Kidney (tissue), 14 donors: ENCODE data around the gene THOC6. TPM values are rescaled to one million over a fixed set of nuclear protein-coding genes. Genes with fewer than 3 reads are reported as not detected.

Experiments used
- DNase-seq, 5 donors: peaks; one replicate each; pipeline ENCODE4 v3.0.0-alpha.2; 2013 to 2020
- FAIRE-seq: peaks from 2 replicates; lab custom pipeline; 2012; peaks lifted over from hg19 to GRCh38; lab: Jason Lieb, UNC
- H3K27ac ChIP-seq, 2 donors: one replicate each; pipeline ENCODE4 v1.7.0; 2013; ENCODE audit warnings: low read depth in 2 of 2, low read length in 2 of 2, inconsistent platforms in 1 of 2
- H3K27me3 ChIP-seq: one replicate; pipeline ENCODE4 v1.7.1; 2013; ENCODE audit warnings: low read length, inconsistent platforms; ENCODE audit not compliant: control insufficient read depth, insufficient read depth
- H3K36me3 ChIP-seq, 3 donors: one replicate each; pipeline versions ENCODE4 v1.7.0 to v1.7.1; 2013; ENCODE audit warnings: low read length in 3 of 3, control low read depth in 1 of 3, inconsistent platforms in 1 of 3; ENCODE audit not compliant: insufficient read depth in 3 of 3, control insufficient read depth in 2 of 3
- H3K4me1 ChIP-seq, 3 donors: one replicate each; pipeline versions ENCODE4 v1.7.0 to v1.7.1; 2013; ENCODE audit warnings: low read length in 3 of 3, inconsistent platforms in 1 of 3, low read depth in 1 of 3; ENCODE audit not compliant: control insufficient read depth in 2 of 3, insufficient read depth in 2 of 3
- H3K4me3 ChIP-seq, 3 donors: one replicate each; pipeline versions ENCODE4 v1.7.0 to v1.8.1; 2013; ENCODE audit warnings: low read length in 3 of 3, control low read depth in 1 of 3, inconsistent platforms in 1 of 3
- H3K9ac ChIP-seq, 3 donors: one replicate each; pipeline versions ENCODE4 v1.7.0 to v1.7.1; 2013; ENCODE audit warnings: low read length in 3 of 3, control low read depth in 1 of 3, inconsistent platforms in 1 of 3
- H3K9me3 ChIP-seq, 3 donors: one replicate each; pipeline versions ENCODE4 v1.7.0 to v1.7.1; 2013; ENCODE audit warnings: low read length in 3 of 3, control low read depth in 1 of 3, inconsistent platforms in 1 of 3; ENCODE audit not compliant: control insufficient read depth in 2 of 3, insufficient read depth in 1 of 3
- intact Hi-C: fragments of 100-400 bp; cut with DNase I; formaldehyde crosslinking; loops from one replicate; pipeline ENCODE4 v1.11.1; 2022
- polyA plus RNA-seq: library from polyadenylated mRNA; stranded (reverse); fragments of 350-450 nt; fragmentation: Illumina TruSeq; extraction: RNeasy Lipid Tissue Mini Kit (QIAGEN cat#74804); gene quantifications from one replicate; pipeline ENCODE4 v1.2.3, GENCODE V29; 2014; ENCODE audit warnings: low read depth, low replicate concordance; ENCODE audit not compliant: insufficient read depth
- total RNA-seq: library from RNA; stranded (reverse); fragmentation: NEBNext Ultra II Directional; extraction: Animal tissue kit (Norgen Biotek cat#: 25700); gene quantifications from one replicate; pipeline ENCODE4 v1.2.1, GENCODE V29; 2021
- TF ChIP-seq, protein P1 (sequence below): IDR thresholded peaks from 3 replicates; pipeline ENCODE4 v1.5.1; 2012; ENCODE audit warnings: mild to moderate bottlenecking, moderate library complexity, borderline replicate concordance; ENCODE audit not compliant: insufficient read depth; ENCODE audit errors: extremely low read depth
- donor health status: control.
- donor health status: control.
- donor health status: control.
- donor health status: control.
- donor health status: control.
- donor health status: DM: yes; HTN: yes; CAD: no.
- donor health status: Normal renal cell carcinoma (clear cell type).

THOC6 gene
- total and polyA plus RNA-seq, 2 donors from 2014 or later: 21.2 to 26.1 TPM

GRCh38 chr16:2987833-2988232 is 36.0 kb upstream of the THOC6 start:
- FAIRE-seq (no peak), DNase-seq (peak in 2 of 5 donors; percentile 27 to 54)
- Histone ChIP-seq H3K4me1 (no peaks in the 10 kb centered on the region), H3K4me3 (no peak overlapping the region), H3K27me3 (no peaks in the 10 kb centered on the region), H3K9me3 (no peaks in the 10 kb centered on the region), H3K9ac (no peak overlapping the region), H3K27ac (no peak overlapping the region), H3K36me3 (no peaks in the 10 kb centered on the region)
- TF ChIP-seq, protein P1, sequence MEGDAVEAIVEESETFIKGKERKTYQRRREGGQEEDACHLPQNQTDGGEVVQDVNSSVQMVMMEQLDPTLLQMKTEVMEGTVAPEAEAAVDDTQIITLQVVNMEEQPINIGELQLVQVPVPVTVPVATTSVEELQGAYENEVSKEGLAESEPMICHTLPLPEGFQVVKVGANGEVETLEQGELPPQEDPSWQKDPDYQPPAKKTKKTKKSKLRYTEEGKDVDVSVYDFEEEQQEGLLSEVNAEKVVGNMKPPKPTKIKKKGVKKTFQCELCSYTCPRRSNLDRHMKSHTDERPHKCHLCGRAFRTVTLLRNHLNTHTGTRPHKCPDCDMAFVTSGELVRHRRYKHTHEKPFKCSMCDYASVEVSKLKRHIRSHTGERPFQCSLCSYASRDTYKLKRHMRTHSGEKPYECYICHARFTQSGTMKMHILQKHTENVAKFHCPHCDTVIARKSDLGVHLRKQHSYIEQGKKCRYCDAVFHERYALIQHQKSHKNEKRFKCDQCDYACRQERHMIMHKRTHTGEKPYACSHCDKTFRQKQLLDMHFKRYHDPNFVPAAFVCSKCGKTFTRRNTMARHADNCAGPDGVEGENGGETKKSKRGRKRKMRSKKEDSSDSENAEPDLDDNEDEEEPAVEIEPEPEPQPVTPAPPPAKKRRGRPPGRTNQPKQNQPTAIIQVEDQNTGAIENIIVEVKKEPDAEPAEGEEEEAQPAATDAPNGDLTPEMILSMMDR: no peak
- intact Hi-C loops: no loop called here

DNA sequence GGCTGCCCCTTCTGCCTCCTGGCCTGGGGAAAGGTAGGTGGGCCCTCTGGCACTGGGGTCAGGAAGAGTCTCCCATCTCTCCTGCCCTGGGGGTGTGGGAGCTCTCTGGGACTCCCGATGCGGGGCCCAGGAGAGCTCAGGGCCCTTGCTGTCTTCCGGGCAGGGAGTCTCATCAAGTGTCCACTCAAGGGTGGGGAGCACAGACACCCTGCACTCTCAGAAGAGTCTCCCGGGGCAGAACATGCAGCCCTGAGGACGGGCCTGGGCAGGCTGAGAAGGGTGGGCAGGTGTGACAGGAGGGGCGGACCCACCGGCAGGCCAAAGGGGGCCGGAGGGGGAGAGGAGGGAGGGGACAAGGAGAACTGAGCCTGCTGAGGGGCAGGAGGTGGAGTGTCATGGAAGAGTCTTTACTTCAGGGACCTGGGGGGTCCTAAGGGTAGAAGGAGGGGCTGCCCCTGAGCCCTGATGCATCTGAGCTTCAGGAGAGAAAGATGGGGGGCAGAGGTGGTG is 35.2 kb upstream of the THOC6 start:
- no peak overlapping the region for H3K9ac ChIP-seq
- no peaks in the 10 kb centered on the region for H3K4me1 ChIP-seq
- no peaks in the 10 kb centered on the region for H3K36me3 ChIP-seq
- no peak overlapping the region for H3K4me3 ChIP-seq
- H3K27me3 ChIP-seq: no peaks in the 10 kb centered on the region
- intact Hi-C loops: no loop called here
- no peaks in the 10 kb centered on the region for H3K9me3 ChIP-seq
- FAIRE-seq (no peak), DNase-seq (no peak)
- TF ChIP-seq, protein P1: no peak
- H3K27ac ChIP-seq: no peak overlapping the region

GRCh38 chr16:2990891-2991290 is 32.9 kb upstream of the THOC6 start:
- DNase-seq: no peak
- intact Hi-C loops: no loop called here
- H3K36me3 ChIP-seq: no peaks in the 10 kb centered on the region
- no peaks in the 10 kb centered on the region for H3K27me3 ChIP-seq
- no peak overlapping the region for H3K27ac ChIP-seq
- no peak overlapping the region for H3K4me3 ChIP-seq
- no peaks in the 10 kb centered on the region for H3K4me1 ChIP-seq
- H3K9ac ChIP-seq: no peak overlapping the region
- H3K9me3 ChIP-seq: no peaks in the 10 kb centered on the region
- TF ChIP-seq, protein P1: no peak
- no peak for FAIRE-seq
